GM12878 (cell line): ENCODE results near the gene TRIM9.

Experiments used
- BCL3 ChIP-seq: IDR thresholded peaks from 2 replicates; pipeline ENCODE4 v1.6.1; 2011; ENCODE audit warnings: borderline replicate concordance, low read depth, mild to moderate bottlenecking, moderate library complexity, low read length; ENCODE audit not compliant: insufficient read depth, poor library complexity, severe bottlenecking
- CREB1 ChIP-seq: IDR thresholded peaks from 2 replicates; pipeline ENCODE4 v1.6.1; 2012; ENCODE audit warnings: low read depth, mild to moderate bottlenecking, inconsistent platforms
- EP300 ChIP-seq, 2 experiments: fragments of 150-350 bp in 1 of 2; IDR thresholded peaks; 2 replicates each; pipeline ENCODE4 v1.6.1; 2011 to 2012; ENCODE audit warnings: low read depth in 2 of 2, low read length in 2 of 2, borderline replicate concordance in 1 of 2, improper control_type of control experiment in 1 of 2, inconsistent platforms in 1 of 2; ENCODE audit not compliant: control insufficient read depth in 1 of 2
- ESRRA ChIP-seq: IDR thresholded peaks from 2 replicates; pipeline ENCODE4 v1.6.1; 2012; ENCODE audit warnings: mild to moderate bottlenecking, low read length, improper control_type of control experiment
- FOS ChIP-seq: IDR thresholded peaks from 3 replicates; pipeline ENCODE4 v1.6.1; 2011; ENCODE audit warnings: borderline replicate concordance; ENCODE audit not compliant: insufficient read length; ENCODE audit errors: extremely low read depth
- GABPA ChIP-seq: IDR thresholded peaks from 2 replicates; pipeline ENCODE4 v1.6.1; 2014; ENCODE audit warnings: antibody characterized with exemption, low read depth, mild to moderate bottlenecking, inconsistent platforms
- GATAD2B ChIP-seq: fragments of 450-650 bp; conservative IDR thresholded peaks from 2 replicates; pipeline ENCODE4 v1.6.1; 2017; ENCODE audit warnings: low read depth, mild to moderate bottlenecking, moderate library complexity
- HDAC2 ChIP-seq: fragments of 200-600 bp; sonication (generic); IDR thresholded peaks from 2 replicates; pipeline ENCODE4 v1.6.1; 2017
- MAX ChIP-seq: IDR thresholded peaks from 2 replicates; pipeline ENCODE4 v1.6.1; 2012; ENCODE audit warnings: low read depth, low read length, improper control_type of control experiment
- NRF1 ChIP-seq: conservative IDR thresholded peaks from 2 replicates; pipeline ENCODE4 v1.6.1; 2011; ENCODE audit warnings: mild to moderate bottlenecking, low read depth, low read length, improper control_type of control experiment
- REST ChIP-seq: IDR thresholded peaks from 2 replicates; pipeline ENCODE4 v1.6.1; 2012; ENCODE audit warnings: mild to moderate bottlenecking, low read depth, low read length
- SMC3 ChIP-seq: IDR thresholded peaks from 2 replicates; pipeline ENCODE4 v1.6.1; 2011; ENCODE audit warnings: low read length, improper control_type of control experiment, borderline replicate concordance
- TF ChIP-seq, protein P1 (sequence below): IDR thresholded peaks from 2 replicates; pipeline ENCODE4 v1.6.1; 2011; ENCODE audit warnings: mild to moderate bottlenecking, low read depth, low read length, moderate library complexity; ENCODE audit not compliant: insufficient replicate concordance

DNA sequence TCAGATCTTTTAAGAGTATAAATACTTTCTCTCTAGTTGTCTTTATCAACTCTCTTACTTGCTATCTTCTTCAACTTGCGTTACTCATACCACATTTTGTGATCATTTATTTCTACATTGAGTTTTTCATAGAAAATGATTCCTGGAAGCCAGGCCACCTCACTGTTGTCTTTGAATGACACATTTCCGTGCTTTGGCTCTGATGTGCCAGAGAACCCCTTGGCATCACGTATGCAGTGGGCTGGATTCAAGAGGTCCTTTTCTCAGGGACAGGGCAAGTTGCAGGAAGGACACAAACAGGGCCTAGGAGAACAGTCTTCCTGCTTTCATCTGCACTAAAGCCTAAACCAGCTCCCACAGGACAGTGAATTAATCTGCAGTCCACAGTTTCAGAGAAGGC lies 80.3 kb downstream of the TRIM9 start:
- no peak for TF ChIP-seq GATAD2B
- TF ChIP-seq ESRRA, result no peak
- TF ChIP-seq, protein P1, sequence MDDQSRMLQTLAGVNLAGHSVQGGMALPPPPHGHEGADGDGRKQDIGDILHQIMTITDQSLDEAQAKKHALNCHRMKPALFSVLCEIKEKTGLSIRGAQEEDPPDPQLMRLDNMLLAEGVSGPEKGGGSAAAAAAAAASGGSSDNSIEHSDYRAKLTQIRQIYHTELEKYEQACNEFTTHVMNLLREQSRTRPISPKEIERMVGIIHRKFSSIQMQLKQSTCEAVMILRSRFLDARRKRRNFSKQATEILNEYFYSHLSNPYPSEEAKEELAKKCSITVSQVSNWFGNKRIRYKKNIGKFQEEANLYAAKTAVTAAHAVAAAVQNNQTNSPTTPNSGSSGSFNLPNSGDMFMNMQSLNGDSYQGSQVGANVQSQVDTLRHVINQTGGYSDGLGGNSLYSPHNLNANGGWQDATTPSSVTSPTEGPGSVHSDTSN, result no peak
- no peak for TF ChIP-seq SMC3
- TF ChIP-seq BCL3, result no peak
- TF ChIP-seq CREB1, result no peak
- no peak for TF ChIP-seq GABPA
- TF ChIP-seq REST, result no peak
- no peak for TF ChIP-seq FOS
- TF ChIP-seq EP300 (IDR thresholded peaks at IDR 0.05; ENCODE audit: borderline replicate concordance in 1 of 2, control insufficient read depth in 1 of 2, low read depth in 2 of 2, low read length in 2 of 2), result no peak
- no peak for TF ChIP-seq NRF1
- no peak for TF ChIP-seq HDAC2
- no peak for TF ChIP-seq MAX
